GM12892 (cell line): ENCODE measurements around the gene WSCD2.

Source experiments
- POLR2A ChIP-seq: IDR thresholded peaks from 2 replicates; pipeline ENCODE4 v1.6.1; 2011; ENCODE audit warnings: low read depth, low read length, control low read depth
- TAF1 ChIP-seq: IDR thresholded peaks from 2 replicates; pipeline ENCODE4 v1.6.1; 2011; ENCODE audit warnings: low read depth, mild to moderate bottlenecking, control low read depth, low read length, borderline replicate concordance

DNA sequence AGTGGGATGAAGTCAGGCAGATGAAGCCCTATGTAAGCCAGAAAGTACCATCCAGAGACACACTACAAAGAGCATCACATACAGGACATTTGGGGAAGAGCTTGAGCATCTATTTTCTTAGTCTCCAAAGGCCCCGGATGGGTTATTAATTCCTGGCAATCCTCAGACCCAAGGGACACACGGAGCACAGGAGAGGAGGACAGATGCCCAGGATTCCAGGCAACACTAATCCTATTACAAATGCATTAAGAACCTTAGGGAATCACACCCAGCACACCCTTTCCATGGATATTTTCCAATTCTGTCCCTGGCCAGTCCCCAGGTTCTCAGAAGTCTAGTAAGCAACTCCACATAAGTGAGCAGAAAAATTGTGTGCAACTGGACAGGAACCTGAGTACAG is 144.1 kb downstream of the WSCD2 start:
- no peak for TF ChIP-seq TAF1
- TF ChIP-seq POLR2A = no peak
